Liver (tissue), 3 donors: ENCODE results near the gene PREX1.

Experiments used
- CTCF ChIP-seq: fragments of 150-350 bp; IDR thresholded peaks from 2 replicates; pipeline ENCODE4 v1.5.1; 2017; ENCODE audit warnings: improper control_type of control experiment, low read depth, low read length; ENCODE audit not compliant: missing input control
- JUND ChIP-seq, 2 donors: IDR thresholded peaks; 2 replicates each; pipeline ENCODE4 v1.6.1; 2016; ENCODE audit warnings: antibody characterized with exemption in 2 of 2
- MAX ChIP-seq: IDR thresholded peaks from 2 replicates; pipeline ENCODE4 v1.6.1; 2016; ENCODE audit warnings: antibody characterized with exemption
- TAF1 ChIP-seq: conservative IDR thresholded peaks from 2 replicates; pipeline ENCODE4 v1.6.1; 2016; ENCODE audit warnings: antibody characterized with exemption, mild to moderate bottlenecking
- donor health status: healthy.
- donor health status: healthy.

GRCh38 chr20:48617481-48617880 lies 210.3 kb downstream of the PREX1 start:
- TF ChIP-seq CTCF (no peak), TAF1 (no peak), MAX (no peak), JUND (IDR thresholded peaks at IDR 0.05) (no peak)
